Islet precursor cell (in vitro differentiated cells): ENCODE measurements around the gene PCSK9.

Source experiments
- DNase-seq: peaks from one replicate; pipeline ENCODE4 v3.0.0-alpha.2; 2018

PCSK9 gene

DNA sequence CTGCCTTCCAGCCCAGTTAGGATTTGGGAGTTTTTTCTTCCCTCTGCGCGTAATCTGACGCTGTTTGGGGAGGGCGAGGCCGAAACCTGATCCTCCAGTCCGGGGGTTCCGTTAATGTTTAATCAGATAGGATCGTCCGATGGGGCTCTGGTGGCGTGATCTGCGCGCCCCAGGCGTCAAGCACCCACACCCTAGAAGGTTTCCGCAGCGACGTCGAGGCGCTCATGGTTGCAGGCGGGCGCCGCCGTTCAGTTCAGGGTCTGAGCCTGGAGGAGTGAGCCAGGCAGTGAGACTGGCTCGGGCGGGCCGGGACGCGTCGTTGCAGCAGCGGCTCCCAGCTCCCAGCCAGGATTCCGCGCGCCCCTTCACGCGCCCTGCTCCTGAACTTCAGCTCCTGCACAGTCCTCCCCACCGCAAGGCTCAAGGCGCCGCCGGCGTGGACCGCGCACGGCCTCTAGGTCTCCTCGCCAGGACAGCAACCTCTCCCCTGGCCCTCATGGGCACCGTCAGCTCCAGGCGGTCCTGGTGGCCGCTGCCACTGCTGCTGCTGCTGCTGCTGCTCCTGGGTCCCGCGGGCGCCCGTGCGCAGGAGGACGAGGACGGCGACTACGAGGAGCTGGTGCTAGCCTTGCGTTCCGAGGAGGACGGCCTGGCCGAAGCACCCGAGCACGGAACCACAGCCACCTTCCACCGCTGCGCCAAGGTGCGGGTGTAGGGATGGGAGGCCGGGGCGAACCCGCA lies at the start of gene PCSK9:
PCSK9 (plus strand) TSS at position 207 of the 741 bp plus-strand sequence; CDS start at position 497, 290 bp downstream.
- DNase-seq = peak; percentile 87

DNA sequence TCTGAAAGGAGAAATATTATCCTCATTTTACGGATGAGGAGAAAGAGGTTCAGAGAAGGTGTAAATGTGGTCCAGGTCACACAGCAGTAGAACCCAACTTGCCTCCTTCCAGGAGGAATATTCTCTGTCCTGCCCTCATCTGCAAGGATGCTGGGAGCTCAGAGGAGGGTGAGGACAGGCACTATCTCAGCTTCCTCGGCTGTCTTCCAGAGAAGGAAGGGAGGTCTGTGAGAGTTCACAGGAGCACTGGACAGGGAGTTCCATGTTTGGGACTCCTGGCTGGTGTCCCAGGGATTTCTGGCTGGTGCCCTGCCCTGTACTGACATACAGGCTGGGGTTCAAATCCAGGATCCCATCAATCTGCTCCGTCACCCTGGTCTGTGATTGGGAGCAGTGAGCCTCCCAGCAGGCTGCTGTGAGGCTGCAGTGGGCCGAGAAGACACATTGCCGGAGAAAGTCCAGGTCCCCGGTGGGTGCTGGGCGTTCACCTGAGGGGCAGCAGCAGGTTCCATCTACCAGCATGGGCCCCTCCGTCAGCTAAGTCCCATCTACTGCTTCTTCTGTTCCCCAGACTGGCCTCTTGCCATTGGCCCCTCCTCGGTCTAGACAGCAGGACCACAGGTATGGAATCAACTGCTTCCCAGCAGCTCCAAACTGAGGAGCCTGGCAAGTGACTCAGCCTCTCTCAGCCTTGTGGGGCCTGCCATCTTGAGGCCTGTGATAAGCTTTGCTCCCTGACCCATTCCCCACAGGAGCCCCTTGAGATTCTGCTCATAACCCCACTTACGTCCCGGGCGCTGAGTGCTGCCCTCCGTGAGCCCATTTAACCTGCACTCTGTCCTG lies 49.2 kb upstream of the PCSK9 start:
- DNase-seq = peak; percentile 76

DNA sequence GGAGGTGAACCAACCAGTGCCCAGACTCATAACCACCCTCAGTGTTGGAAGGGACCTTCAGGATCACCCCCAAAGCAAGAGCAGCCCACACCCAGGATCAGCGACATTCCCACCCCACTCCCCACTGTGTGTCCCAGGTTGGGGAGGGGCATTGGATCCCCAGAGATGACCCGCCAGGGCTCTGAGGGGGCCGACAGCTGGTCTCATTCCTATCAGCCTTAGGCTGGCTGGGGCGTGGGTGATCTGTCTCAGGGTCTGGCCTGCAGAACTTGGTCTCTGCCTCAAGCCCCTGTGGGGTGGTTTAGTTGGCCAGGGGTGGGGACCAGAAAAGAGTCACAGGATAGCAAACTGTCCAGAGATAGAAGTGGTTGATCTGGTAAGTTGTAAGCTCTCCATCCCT lies 48.4 kb upstream of the PCSK9 start:
- DNase-seq = no peak

DNA sequence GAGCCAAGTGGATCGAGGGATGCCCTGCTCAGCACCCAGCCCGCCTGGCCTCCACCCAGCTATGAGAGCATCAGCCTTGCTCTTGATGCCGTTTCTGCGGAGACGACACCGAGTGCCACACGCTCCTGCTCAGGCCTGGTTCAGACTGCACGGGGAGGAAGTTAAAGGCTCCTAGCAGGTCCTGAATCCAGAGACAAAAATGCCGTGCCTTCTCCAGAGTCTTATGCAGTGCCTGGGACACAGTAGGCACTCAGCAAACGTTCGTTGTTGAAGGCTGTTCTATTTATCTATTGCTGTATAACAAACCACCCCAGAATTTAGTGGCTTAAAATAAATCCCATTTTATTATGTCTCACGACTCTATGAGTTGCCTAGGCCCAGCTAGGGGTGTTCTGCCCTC lies 47.4 kb upstream of the PCSK9 start:
- no peak for DNase-seq

DNA sequence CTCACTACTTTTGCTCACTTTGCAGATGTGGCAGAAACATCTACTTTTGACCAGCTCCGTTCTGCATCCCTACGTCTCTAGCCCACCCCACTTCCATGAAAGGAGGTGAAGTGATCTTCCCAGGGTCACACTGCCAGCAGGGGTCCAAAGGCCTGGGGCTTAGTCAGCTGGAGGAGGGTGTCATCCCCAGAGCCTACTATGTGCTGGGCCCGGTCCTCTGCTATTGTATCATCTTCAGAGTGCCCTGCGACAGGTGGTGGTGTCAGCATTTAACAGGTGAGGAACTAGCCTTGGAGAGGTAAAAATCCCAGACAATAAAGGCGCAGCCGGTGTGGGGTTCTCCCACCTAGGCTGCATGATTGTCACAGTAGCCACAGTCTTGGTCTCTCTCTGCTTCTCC lies 46.2 kb upstream of the PCSK9 start:
- no peak for DNase-seq

DNA sequence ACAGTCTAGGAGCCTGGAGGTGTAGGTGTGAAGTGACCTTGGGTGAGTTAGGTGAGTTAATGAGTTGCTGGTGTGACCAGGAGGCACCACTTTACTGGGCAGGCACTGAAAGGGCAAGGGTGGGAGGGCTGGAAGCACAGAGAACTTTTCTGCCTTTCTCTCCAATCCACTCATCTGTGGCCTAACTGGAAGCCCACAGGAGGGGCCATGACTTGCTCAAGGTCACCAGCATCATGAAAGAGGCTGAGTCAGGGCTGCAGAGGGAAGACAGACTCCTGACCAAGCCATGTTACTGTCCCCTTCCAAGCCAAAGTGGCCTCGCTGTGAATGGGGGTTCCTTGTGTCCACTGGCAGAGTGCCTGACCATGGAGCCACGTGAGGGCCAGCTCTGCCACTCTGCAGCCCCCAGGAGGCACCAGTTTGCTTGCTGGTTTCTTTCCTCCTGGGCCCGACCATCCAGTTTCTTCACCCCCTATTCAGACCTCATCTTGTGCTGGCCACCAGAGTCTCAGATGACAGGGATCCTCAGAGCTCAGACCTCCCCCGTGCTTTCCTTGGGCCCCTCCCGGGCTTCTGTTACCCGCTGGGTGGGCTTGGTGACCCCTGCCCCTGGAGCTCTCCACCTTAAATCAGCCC lies 44.9 kb upstream of the PCSK9 start:
- DNase-seq = no peak

DNA sequence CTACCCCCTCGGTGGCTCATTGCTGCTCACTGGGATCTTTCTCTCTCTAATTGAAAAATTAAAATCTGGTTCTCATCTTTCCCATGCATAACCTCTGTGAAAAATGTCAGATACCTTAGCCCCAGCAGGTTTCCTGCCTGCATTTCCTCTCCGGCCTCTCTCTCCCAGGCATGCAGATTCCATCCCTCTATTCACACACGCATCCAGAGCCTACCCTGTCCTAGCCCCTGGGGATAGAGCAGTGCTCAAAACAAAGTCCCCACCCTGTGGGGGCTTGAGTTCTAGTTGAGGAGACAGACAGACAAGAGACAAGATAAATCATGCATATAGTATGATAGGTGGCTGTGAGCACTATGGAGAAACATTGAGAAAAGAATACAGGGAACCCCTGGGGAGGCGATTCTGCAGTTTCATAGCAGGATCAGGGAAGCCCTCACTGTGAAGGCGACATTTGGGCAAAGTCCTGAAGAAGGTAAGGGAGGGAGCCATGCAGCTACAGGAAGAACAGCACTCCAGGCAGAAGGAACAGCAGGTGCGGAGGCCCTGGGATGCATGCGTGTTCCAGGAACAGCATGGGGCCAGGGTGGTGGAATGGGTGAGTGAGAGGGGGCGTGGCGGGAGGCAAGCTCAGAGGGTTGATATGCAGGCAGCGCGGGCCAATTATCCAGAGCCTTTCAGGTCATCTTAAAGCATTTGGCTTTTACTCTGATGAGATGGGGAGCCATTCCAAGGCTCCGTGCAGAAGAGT lies 44.2 kb upstream of the PCSK9 start:
- no peak for DNase-seq

DNA sequence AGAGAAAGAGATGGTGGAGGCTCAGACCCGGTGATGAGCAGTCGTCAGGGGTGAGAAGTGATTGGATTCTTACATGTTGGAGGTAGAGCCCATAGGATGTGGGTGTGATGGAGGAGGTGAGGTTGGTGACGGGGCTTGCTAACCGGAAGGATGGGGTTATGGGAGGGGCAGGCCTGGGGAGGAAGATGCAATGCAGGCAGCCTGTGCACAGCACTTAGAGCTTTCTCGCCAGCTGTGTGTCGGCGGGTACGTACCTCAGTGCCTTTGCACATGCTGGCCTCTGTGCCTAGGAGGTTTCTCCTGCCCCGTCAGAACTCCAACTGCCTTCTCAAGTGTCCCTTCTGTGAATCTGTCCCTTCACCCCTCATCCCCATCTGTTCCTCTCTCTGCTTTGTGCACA lies 43.5 kb upstream of the PCSK9 start:
- no peak for DNase-seq

DNA sequence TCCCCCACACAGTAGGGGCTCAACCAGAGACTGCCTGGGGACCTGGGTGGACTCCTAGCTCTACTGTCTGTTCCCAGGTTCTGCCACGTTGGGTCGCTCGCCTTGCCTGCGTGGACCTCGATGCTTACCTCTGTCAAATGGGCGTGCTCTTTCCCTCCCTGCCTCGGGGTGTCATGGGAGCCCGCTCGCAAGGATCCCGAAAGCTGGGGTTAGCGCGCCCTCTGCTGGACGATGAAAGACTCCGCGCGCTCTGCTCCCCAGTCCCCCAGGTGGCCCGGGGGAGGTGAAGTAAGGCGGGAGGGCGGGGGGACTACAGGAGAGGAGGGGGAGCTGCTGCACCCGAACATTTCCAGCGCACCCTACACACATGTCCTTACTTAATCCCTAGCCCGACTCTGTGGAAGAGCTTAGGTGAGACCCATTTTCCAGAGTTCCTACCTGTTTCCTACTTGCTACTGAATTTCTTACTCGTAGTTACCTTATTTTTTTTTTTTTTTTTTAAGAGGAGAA lies 42.9 kb upstream of the PCSK9 start:
- peak; percentile 82 for DNase-seq

DNA sequence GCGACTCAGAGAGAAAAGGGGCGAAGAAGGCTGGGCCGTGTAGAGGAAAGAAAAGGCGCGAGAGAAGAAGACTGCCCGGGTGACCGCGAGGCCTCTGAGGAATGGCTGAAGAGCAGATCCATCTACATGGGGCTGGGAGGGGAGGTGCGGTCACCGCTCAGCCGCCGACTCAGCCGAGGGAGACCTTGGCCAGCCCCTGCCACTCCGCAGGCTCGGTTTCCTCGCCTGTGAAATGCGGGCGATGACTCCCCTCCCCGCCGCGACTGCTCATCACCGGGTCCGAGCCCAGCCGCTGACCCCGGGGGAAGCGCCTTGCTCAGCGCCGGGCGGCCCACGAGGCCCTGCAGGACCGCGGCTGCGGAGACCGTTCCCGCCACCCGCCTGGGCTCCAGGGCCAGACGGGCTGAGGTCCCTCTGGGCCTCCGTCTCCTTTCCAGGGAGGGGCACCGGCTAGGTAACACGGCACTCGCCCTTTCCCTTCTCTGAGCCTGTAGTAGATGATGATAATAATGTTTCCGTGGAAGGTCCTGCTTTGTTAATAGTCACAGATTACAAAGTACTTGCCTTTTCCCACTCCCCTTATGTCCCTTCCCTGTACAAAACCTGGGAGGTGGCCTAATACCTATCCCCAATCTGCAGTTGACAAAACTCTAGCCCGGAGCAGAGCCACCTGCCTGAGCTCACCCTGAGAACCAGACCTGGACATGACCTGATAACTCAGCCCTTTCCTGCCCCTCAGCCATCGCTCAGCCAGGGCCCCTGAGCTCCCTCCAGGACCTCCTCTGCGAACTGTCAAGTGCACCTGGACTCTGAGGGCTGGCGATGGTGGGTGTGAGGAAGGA lies 42.3 kb upstream of the PCSK9 start:
- DNase-seq = peak; percentile 73

DNA sequence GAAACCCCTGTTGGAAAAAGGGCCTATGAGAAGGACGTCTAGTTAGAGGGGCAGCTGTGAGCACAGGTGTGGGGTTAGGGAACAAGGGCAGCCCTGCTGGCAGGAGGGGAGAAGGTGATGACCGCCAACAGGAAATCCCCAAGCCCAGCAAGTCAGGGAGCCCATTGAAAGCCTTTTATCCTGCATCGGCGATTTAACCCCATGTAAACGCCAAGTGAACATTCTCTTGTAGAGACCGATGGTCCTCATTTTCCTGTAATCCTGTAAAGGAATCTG lies 41.7 kb upstream of the PCSK9 start:
- no peak for DNase-seq

DNA sequence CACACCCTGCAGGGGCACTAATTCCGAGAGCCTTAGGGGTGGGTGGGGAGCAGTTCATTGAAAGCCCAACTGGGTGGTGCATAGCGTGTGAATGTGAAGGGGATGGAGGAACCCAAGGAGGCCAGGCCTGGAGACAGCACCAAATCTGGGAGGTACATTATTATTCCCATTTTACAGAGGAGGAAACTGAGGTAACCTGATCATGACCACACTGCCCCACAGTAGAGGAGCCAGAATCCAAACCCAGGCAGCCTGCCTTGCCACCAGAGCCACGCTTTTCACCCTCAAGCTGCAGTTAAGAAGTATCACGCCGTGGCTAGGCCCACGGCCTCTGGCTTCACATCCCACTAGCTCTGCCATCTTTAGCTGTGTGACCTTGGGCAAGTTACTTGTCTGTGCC lies 41.2 kb upstream of the PCSK9 start:
- DNase-seq = no peak

DNA sequence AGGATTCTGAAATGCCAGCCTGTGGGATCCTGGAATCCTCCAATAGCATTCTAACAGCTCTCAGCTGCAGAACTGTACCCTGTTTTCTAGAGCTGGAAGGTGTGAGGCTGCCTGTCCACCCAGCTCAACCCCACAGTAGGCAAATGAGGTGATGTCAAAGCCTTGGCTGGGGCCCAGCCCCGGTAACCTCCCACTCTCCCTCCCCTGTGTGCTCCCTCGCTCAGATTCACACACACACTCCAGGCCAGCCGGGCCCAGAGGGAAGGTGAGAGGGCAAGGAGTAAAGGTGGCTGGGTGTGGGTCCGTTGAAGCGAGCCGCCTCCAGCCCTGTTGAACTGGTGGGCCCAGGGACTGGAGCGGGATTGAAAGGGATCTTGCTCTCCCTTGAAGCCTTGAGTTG lies 40.7 kb upstream of the PCSK9 start, which contains the start of gene BSND:
BSND (plus strand) TSS at position 257 of the 400 bp plus-strand sequence. CDS start 254 bp downstream, outside the sequence.
- DNase-seq = no peak

DNA sequence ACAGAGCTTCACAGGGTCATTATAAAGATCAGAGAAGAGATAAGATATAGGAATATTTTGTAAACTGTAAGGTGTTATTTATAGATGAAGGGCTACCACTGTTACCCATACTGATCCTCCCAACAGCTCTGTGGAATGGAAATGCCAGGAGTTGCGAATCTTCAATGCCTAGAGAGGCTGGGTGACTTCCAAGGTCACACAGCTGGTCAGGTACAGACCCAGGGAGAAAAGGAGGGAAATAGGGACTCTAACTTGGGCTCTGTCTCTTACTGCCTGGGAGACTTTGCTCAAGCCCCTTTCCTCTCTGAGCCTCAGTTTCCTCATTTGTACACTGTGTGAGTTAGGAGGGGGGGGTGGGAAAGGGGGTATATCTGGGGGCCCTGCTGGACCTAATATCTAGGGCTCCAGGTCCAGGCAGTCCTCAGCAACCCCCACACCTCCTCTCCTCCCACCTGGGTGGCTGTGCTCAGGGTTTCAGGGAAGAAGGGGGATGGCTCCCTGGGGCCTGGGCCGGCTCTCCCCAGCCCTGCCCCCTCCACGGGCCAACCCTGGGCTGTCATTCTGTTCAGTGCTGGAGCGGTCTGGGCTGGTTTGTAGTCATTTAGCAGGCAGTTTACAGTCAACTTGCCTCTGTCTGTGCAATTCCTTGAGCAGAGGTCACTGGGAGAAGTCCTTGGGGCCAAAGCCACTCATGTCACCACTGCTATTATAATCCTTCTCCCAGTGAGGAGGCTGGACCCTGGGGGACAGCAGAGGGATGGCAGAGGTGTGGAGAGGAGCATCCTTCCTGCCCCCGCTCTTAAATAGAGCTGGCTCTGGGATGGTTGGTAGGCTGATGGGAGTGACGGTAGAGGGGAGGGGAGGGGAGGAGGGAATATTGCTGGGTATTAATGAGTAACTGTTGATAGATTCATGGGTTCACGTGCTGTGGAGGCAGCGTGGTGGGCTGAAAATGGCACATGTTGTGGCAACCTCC lies 39.0 kb upstream of the PCSK9 start:
- no peak for DNase-seq

DNA sequence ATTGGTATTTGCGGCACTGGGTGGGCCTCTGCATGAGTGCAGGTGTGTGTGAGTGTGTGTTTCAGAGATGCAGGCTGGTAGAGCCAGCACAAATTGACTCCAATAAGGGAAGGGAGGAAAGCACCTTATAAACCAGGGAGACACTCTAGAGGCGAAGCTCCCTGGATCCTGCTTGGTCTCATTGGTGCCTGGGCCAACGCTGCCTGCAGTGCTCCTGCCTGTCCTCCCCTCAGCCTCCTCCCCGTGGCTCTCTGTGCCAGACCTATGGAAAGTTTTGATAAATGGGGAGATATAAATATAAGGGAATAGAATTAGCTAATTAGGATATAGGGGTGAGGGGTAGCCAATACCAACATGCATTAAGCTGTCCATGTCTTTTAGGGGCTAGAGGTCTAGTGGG lies 38.0 kb upstream of the PCSK9 start:
- no peak for DNase-seq

DNA sequence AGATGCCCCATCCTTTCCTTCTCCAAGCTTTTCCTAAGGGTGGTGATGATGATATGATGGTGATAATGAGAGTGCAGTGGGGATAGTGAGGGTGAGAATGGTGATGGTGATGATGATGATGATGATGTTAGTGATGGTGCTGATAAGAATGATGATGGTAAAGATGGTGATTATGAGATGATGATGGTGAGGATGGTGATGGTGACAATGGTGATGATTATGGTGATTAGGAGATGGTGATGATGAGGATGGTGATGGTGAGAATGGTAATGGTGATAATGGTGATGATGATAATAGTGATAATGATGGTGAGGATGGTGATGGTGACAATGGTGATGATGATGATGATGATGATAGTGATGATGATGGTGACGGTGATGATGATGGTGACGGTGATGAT lies 36.7 kb upstream of the PCSK9 start:
- no peak for DNase-seq

DNA sequence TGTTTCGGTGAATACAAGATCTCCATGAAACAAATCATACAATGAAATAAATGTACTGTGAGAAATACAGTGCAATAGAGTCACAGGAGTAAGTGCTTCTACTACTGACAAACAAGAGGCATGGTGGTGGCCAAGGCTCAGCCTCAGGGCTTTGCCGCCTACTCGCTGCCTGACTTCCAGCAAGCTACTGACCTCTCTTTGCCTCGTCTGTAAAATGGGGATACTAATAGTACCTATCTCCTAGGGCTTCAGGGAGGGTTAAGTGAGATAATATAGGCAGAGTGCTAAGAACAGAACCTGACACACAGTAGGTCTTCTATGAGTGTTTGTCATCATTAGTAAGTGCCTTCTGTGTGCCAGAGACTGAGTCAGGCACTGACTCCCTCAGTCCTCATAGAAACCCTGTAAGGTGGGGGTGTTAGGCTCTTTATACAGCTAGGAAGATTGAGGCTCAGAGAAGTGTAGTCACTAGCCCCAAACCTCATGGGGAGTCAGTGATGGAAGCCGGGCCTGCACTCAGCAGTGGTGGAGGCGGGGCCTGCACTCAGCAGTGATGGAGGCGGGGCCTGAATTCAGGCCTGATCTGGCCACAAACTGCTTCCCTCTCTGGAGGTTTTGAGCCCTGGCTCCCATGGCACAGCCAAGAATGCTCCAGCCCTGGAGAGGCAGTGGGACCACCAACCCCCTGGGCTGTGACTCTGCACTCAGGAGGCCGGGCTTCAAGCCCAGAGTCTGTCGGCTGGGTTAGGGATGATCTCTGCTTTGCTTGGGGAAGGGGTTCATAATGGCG lies 33.8 kb upstream of the PCSK9 start:
- no peak for DNase-seq

DNA sequence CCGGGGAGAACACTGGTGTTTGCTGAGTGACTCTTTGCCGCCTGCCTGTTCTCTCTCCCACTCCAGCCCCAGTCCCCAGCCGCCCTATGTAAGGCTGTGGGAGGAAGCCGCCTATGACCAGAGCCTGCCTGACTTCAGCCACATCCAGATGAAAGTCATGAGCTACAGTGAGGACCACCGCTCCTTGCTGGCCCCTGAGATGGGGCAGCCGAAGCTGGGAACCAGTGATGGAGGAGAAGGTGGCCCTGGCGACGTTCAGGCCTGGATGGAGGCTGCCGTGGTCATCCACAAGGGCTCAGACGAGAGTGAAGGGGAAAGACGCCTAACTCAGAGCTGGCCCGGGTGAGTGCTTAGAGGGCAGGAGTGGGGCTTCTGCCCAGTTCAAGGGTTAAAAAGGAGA lies 32.4 kb upstream of the PCSK9 start:
- no peak for DNase-seq

DNA sequence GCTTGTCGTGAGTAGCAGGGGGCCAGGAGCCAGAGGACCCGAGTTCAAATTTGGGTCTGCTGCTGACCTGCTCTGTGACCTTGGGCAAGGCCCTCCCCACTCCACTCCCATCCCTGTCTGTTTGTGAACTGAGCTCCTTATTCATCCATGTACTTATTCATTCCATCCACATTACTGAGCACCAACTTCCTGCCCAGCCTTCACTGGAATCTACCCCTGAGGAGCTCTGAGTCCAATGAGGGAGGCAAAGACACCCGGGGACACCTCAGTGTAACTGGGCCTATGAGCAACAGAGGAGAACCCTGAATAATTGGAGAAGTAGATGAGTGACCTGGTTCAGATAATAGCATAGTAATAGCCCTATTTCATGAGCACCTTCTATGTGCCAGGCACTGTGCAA lies 31.7 kb upstream of the PCSK9 start:
- no peak for DNase-seq
